Caco-2 (cell line): ENCODE data around the gene CTSZ. TPM values are rescaled to one million over a fixed set of nuclear protein-coding genes. Genes with fewer than 3 reads are reported as not detected.

Experiments used
- BruUV-seq: library from RNA; stranded (reverse); fragments of 400-500 nt; replicated peaks from 2 replicates; lab custom pipeline; 2021; lab: Mats Ljungman, UMichigan
- CTCF ChIA-PET: fragments of 300-600 bp; sonication (Branson Sonifier 250); formaldehyde crosslinking; loops from one replicate; lab custom pipeline; 2022; ENCODE audit warnings: antibody characterized with exemption; lab: Charles Lee
- POLR2A ChIA-PET: fragments of 300-600 bp; sonication (Branson Sonifier 250); formaldehyde crosslinking; loops from one replicate; lab custom pipeline; 2022; ENCODE audit warnings: antibody characterized with exemption; lab: Charles Lee
- DNase-seq, 2 experiments: peaks; one replicate each; pipeline versions ENCODE4 v3.0.0 to v3.0.0-alpha.2; 2020 to 2022
- H3K27me3 ChIP-seq: replicated peaks from 2 replicates; pipeline ENCODE4 v1.6.0; 2011; ENCODE audit warnings: low read length; ENCODE audit not compliant: control insufficient read depth, insufficient read depth
- H3K36me3 ChIP-seq: 2 replicates; pipeline ENCODE4 v1.5.1; 2011; ENCODE audit warnings: low read length; ENCODE audit not compliant: control insufficient read depth, insufficient read depth
- H3K4me1 ChIP-seq: fragments of 250-450 bp; sonication (Bioruptor Pico); 2 replicates; pipeline ENCODE4 v1.5.1; 2020; ENCODE audit warnings: mild to moderate bottlenecking
- H3K4me3 ChIP-seq: 2 replicates; pipeline ENCODE4 v1.5.1; 2011; ENCODE audit warnings: low read depth, mild to moderate bottlenecking, control low read depth, low read length
- H3K9me3 ChIP-seq: fragments of 250-450 bp; sonication (Bioruptor Pico); 2 replicates; pipeline ENCODE4 v1.5.1; 2020; ENCODE audit warnings: mild to moderate bottlenecking, moderate library complexity
- H3K27ac Mint-ChIP-seq: one replicate; pipeline ENCODE4 v1.8.0; 2022; ENCODE audit warnings: mixed read lengths; ENCODE audit not compliant: unreplicated experiment
- H3K27me3 Mint-ChIP-seq: one replicate; pipeline ENCODE4 v1.8.0; 2022; ENCODE audit warnings: mixed read lengths; ENCODE audit not compliant: insufficient read depth, unreplicated experiment
- H3K36me3 Mint-ChIP-seq: one replicate; pipeline ENCODE4 v1.8.0; 2022; ENCODE audit warnings: mild to moderate bottlenecking, mixed read lengths; ENCODE audit not compliant: insufficient read depth, unreplicated experiment
- H3K4me1 Mint-ChIP-seq: one replicate; pipeline ENCODE4 v1.8.0; 2022; ENCODE audit warnings: low read depth, mixed read lengths; ENCODE audit not compliant: unreplicated experiment
- H3K4me3 Mint-ChIP-seq: one replicate; pipeline ENCODE4 v1.8.0; 2022; ENCODE audit warnings: mild to moderate bottlenecking, moderate library complexity, mixed read lengths; ENCODE audit not compliant: unreplicated experiment
- H3K9me3 Mint-ChIP-seq: one replicate; pipeline ENCODE4 v1.8.0; 2022; ENCODE audit warnings: mixed read lengths; ENCODE audit not compliant: unreplicated experiment
- intact Hi-C: fragments of 100-400 bp; cut with micrococcal nuclease; formaldehyde crosslinking; loops from one replicate; pipeline ENCODE4 v1.10.0; 2022; ENCODE audit not compliant: unreplicated experiment
- total RNA-seq: library from RNA; stranded (reverse); gene quantifications from 2 replicates; pipeline ENCODE4 v1.2.3, GENCODE V29; 2022
- TF ChIP-seq, protein P1 (sequence below), 2 experiments: fragments of 200-600 bp in 1 of 2; IDR thresholded peaks; 1 replicate in 1 of 2; 2 replicates in 1 of 2; pipeline versions ENCODE4 v1.5.1 to v1.8.0; 2011 to 2022; ENCODE audit warnings: antibody characterized with exemption in 1 of 2, control low read depth in 1 of 2, inconsistent platforms in 1 of 2, low read depth in 1 of 2, low read length in 1 of 2, mild to moderate bottlenecking in 1 of 2, moderate library complexity in 1 of 2; ENCODE audit not compliant: insufficient read depth in 1 of 2, severe bottlenecking in 1 of 2, unreplicated experiment in 1 of 2

CTSZ gene
- total RNA-seq, 1 experiment from 2014 or later = 228 TPM

DNA sequence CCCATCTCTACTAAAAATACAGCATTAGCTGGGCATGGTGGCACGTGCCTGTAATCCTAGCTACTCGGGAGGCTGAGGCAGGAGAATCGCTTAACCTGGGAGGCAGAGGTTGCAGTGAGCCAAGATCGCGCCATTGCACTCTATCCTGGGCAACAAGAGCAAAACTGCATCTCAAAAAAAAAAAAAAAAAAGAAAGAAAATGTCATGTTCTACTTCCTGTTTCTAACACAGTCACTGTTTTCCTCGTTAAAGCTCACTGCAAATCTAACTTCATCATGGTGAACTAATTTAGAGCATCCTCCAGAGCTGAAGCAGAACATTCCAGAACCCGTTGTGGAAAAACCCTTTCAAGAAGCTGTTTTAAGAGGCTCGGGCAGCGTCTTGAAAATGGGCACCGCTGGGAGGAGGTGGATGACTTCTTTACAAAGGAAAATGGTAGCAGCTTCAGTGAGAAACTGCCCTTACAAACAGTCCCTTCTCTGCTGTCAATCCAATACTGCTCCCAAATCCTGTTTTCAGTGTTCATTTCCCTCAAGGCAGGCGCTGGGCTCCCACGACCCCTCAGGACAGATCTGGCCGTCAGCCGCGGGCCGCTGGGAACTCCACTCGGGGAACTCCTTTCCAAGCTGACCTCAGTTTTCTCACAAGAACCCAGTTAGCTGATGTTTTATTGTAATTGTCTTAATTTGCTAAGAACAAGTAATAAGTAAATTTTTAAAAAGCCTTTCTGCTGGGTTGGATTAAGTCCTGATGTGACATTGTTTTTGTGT is 12.5 kb downstream of the CTSZ start:
- intact Hi-C loops = no loop called here
- Mint-ChIP-seq H3K27me3 (no peaks in the 10 kb centered on the region), H3K36me3 (peaks cover 100% of the 10 kb centered on the region), H3K4me3 (no peak overlapping the region), H3K9me3 (no peaks in the 10 kb centered on the region), H3K27ac (no peak overlapping the region), H3K4me1 (peaks cover 19% of the 10 kb centered on the region)
- H3K27me3 ChIP-seq = no peaks in the 10 kb centered on the region
- no peak overlapping the region for H3K4me3 ChIP-seq
- DNase-seq = peak in 1 of 2 experiments; percentile 23
- peaks cover 15% of the 10 kb centered on the region for H3K4me1 ChIP-seq
- ChIA-PET CTCF (interaction anchor here (0.6 kb wide), 1 partner anchor 14 kb away, joined by 3 read pairs; no protein-coding TSS in a partner anchor), POLR2A (interaction anchor here (0.6 to 1.6 kb wide), 3 partner anchors 13 to 601 kb away, joined by 3 to 16 read pairs (median 6); partner anchors contain the start of genes ATP5F1E and NELFCD)
- no peaks in the 10 kb centered on the region for H3K9me3 ChIP-seq
- TF ChIP-seq, protein P1, sequence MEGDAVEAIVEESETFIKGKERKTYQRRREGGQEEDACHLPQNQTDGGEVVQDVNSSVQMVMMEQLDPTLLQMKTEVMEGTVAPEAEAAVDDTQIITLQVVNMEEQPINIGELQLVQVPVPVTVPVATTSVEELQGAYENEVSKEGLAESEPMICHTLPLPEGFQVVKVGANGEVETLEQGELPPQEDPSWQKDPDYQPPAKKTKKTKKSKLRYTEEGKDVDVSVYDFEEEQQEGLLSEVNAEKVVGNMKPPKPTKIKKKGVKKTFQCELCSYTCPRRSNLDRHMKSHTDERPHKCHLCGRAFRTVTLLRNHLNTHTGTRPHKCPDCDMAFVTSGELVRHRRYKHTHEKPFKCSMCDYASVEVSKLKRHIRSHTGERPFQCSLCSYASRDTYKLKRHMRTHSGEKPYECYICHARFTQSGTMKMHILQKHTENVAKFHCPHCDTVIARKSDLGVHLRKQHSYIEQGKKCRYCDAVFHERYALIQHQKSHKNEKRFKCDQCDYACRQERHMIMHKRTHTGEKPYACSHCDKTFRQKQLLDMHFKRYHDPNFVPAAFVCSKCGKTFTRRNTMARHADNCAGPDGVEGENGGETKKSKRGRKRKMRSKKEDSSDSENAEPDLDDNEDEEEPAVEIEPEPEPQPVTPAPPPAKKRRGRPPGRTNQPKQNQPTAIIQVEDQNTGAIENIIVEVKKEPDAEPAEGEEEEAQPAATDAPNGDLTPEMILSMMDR (IDR thresholded peaks at IDR 0.05; ENCODE audit: insufficient read depth in 1 of 2, low read depth in 1 of 2, low read length in 1 of 2, severe bottlenecking in 1 of 2, unreplicated experiment in 1 of 2) = no peak
- peaks cover 23% of the 10 kb centered on the region for H3K36me3 ChIP-seq
- BruUV-seq = TSS peak; percentile 46

DNA sequence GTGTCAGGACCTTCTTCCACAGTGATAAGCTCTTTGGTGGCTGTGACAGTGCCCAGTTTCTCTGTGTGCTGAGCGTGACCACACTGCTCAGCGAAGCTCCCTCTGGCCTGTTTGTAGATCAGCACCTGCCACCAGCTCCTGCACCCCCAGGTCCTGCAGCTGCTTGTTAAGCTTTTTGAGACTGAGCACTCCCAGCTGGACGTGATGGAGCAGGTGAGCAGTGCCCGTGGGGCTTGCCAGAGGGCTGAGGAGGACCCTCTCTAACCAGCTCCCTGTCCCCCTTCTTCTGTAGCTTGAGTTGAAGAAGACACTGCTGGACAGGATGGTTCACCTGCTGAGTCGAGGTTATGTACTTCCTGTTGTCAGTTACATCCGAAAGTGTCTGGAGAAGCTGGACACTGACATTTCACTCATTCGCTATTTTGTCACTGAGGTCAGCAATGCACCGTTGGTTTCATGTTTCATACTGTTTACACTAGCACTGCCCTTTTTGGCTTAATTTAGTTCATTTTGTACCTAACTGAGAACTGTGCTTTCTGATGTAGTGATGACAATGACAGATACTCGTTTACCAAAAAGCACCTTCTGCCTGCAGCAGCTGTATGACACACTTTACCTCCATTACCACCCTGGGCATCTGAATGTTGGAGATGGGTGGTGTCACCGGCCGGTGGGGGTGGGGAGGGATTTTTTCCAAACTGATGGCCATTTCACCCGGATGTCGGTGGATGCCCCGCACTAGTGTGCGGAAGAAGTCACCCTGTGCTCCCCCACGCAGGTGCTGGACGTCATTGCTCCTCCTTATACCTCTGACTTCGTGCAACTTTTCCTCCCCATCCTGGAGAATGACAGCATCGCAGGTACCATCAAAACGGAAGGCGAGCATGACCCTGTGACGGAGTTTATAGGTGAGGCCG is 13.5 kb downstream of the CTSZ start:
- Histone ChIP-seq H3K36me3 (peaks cover 28% of the 10 kb centered on the region), H3K4me1 (peaks cover 15% of the 10 kb centered on the region), H3K9me3 (no peaks in the 10 kb centered on the region), H3K4me3 (no peak overlapping the region), H3K27me3 (no peaks in the 10 kb centered on the region)
- peak in 1 of 2 experiments; percentile 41 for DNase-seq
- Mint-ChIP-seq H3K4me3 (no peak overlapping the region), H3K27ac (no peak overlapping the region), H3K36me3 (peaks cover 100% of the 10 kb centered on the region), H3K4me1 (peaks cover 19% of the 10 kb centered on the region), H3K27me3 (no peaks in the 10 kb centered on the region), H3K9me3 (no peaks in the 10 kb centered on the region)
- POLR2A ChIA-PET = interaction anchor here (0.7 to 2.6 kb wide), 4 partner anchors 12 to 605 kb away, joined by 3 to 17 read pairs (median 10); partner anchors contain the start of genes ATP5F1E and NELFCD
- BruUV-seq = no TSS peak
- CTCF ChIA-PET = interaction anchor here (0.5 to 0.9 kb wide), 4 partner anchors 12 to 691 kb away, joined by 3 to 7 read pairs (median 4); partner anchors contain the start of gene NELFCD
- intact Hi-C loops = no loop called here
- TF ChIP-seq, protein P1 (IDR thresholded peaks at IDR 0.05; ENCODE audit: insufficient read depth in 1 of 2, low read depth in 1 of 2, low read length in 1 of 2, severe bottlenecking in 1 of 2, unreplicated experiment in 1 of 2) = no peak

DNA sequence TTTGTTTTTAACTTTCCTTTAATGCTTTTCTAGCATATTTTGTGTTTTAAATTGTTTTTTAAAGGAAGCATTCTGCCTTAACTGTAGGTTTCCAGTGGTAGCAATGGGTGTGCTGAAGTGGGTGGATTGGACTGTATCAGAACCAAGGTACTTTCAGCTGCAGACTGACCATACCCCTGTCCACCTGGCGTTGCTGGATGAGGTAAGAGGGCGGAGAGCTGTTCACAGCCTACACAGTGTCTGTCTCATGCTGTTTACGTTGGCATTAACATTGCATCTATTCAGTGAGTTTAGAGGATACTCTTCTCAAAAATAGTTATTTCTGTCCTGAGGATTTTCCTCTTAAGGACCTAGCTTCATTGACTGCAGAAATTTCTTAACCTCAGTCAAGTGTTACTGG is 14.1 kb downstream of the CTSZ start:
- Mint-ChIP-seq H3K9me3 (no peaks in the 10 kb centered on the region), H3K4me3 (no peak overlapping the region), H3K36me3 (peaks cover 100% of the 10 kb centered on the region), H3K27ac (no peak overlapping the region), H3K4me1 (peaks cover 19% of the 10 kb centered on the region), H3K27me3 (no peaks in the 10 kb centered on the region)
- no peak overlapping the region for H3K4me3 ChIP-seq
- BruUV-seq = no TSS peak
- no peaks in the 10 kb centered on the region for H3K27me3 ChIP-seq
- peaks cover 15% of the 10 kb centered on the region for H3K4me1 ChIP-seq
- ChIA-PET CTCF (interaction anchor here (0.8 to 0.9 kb wide), 2 partner anchors 11 to 229 kb away, joined by 3 to 7 read pairs; partner anchors contain the start of gene NELFCD), POLR2A (interaction anchor here (0.7 to 2.6 kb wide), 3 partner anchors 11 to 604 kb away, joined by 3 to 17 read pairs (median 4); partner anchors contain the start of gene ATP5F1E)
- no peaks in the 10 kb centered on the region for H3K9me3 ChIP-seq
- TF ChIP-seq, protein P1 (IDR thresholded peaks at IDR 0.05; ENCODE audit: insufficient read depth in 1 of 2, low read depth in 1 of 2, low read length in 1 of 2, severe bottlenecking in 1 of 2, unreplicated experiment in 1 of 2) = no peak
- intact Hi-C loops = no loop called here
- peaks cover 33% of the 10 kb centered on the region for H3K36me3 ChIP-seq
- peak in 1 of 2 experiments; percentile 22 for DNase-seq
